Activated CD8-positive, alpha-beta memory T cell treated with anti-CD3 and anti-CD28 coated beads for 24 hours (primary cell): ENCODE results near the gene TNFSF11.

Experiments
- DNase-seq: peaks from one replicate; pipeline ENCODE4 v3.0.0-alpha.2; 2020

TNFSF11 gene

GRCh38 chr13:42561752-42562467, 12.0 kb upstream of the TNFSF11 start:
- DNase-seq, result no peak

DNA sequence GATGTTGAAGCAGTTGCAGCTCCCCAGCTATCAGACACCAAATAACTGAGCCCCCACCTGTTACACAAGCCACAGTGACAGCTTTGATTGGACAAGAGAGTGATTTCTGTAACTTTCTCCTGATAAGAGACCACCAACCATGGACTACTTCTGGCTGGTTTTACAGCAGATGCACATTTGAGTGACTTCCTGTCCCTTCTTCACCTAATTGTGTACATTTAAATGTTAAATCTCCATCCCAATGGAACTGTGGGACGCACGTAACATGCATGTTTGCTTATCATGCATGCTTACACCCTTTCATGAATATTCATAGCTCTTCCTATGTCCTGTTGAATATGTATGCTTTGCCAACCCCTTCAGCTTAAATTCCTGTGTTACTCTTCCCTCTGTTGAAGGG, 6.0 kb upstream of the TNFSF11 start:
- DNase-seq, result no peak

DNA sequence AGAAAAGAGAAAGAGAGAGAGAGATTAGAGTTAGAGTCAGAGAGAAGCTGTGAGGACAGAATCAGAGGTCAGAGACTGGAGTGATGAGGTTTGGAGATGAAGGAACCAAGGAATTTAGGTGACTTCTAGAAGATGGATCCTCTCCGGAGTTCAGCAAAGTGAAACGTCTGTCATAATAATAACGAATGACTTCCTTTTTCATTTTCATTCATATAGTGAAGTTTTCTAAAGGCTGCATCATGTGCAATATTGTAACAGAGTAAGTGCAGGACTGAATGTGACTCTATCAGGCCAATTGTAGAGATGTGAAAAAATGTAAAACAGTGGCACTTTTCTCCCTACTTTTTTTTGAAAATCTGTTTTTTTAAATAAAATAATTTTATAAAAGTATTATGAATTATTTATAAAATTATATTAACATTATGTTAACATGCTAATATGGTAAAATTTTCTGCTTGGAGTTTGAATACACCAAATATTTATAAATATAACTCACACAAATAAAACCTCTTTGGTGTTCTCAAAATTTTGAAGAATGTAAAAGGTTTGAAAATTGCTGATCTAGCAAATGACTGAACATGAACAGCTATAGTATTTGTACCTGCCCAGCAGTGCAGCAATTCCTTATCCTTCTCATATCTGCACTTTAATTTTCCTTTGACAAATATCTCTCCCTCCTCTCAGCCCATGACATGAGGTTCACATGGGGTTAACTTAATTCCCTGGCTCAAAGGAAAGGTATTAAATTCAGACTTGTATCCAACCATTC, 4.2 kb upstream of the TNFSF11 start:
- no peak for DNase-seq

DNA sequence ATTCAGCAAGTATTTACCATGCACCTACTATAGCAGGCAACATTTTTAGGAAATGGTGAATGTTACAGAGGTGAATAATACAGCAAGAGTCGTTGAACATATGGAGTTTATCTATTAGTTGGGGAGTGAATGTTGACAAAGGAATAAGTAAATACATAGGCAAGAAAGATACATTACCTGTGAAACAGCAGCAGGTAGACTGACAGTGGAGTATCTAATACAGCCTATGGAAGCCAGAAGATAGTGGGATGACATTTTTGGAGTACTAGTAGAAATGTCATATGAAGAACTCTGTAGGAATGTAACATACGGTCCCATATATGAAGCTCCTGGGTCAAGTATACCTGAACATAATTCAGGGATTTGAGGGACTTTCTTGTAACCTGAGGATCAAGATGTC, 2.1 kb upstream of the TNFSF11 start:
- no peak for DNase-seq

DNA sequence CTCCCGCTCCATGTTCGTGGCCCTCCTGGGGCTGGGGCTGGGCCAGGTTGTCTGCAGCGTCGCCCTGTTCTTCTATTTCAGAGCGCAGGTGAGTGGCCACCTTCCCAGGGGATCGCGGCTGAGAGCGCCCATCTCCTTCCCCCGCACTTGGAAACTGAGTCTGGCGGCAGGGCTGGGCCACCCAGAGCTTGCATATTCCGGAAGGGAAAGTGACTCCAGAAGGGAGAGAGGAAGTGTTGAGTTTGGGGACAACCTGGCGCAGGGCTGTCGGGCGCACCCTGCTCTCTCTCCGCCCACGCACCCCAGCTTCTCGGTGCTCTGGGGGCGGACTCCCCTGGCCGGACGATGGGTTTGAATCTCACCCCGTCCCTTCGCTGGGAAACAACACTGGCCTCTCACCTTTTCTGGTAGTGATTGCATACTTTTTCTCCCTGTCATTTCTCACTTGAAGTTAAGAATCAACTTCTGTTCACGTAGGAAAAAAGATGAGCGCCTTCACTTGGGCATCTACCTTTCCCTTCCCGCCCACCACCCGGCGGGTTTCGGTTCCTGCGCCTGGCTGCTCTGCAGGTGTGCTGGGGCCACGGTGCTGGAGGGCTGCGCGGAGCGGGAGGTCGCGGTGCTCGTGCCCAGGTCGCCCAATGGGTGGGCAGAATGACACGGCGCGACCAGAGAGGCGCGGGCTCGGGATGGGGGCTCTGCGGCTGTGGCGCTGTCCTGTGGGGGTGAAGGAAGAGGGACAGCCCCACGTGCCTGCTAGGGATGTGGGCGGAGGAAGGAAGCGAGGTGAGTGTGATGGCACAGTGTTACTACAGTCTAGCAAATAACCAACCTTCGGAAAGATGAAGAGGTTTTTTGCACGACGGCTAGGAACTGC, 721 bp downstream of the TNFSF11 start:
- DNase-seq, result peak; percentile 86

GRCh38 chr13:42575938-42576337, 2.0 kb downstream of the TNFSF11 start:
- no peak for DNase-seq

GRCh38 chr13:42577538-42577937, 3.6 kb downstream of the TNFSF11 start:
- DNase-seq, result no peak

DNA sequence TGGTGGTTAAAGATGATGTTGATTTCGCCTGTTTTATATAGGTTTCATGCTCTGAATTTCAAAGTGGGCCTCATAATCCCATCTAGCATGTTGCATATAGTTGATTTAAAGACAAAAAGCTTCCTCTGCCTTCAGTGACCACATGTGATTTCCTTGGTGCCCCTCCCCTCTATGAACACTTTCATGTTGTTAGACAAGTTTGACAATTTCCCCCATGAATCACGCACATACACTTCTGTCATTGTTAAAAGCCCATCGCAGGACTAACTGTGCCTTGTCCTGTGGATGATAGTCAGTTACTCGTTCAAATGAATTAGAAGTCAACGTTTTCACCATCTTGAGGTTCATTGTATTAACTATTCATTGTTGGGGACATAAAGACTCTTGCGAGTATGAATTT, 6.7 kb downstream of the TNFSF11 start:
- no peak for DNase-seq

DNA sequence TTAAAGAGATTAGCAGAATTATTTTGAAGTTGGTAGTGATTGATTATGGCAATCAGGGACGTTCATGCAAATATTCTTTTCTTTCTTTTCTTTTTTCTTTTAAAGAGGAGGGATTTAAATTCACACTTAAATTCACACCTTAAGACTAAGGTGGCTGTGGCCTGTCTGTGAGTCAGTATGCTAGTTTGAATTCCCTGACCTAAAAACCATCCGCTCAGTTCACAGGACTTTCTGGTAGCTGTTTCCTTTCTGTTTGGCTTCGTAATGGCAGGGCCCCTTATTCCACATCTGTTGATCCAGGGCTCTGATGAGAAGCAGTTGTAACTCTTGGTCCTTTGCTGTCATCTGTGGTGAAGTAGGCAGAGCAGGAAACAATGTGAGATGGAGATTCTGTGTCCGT, 7.5 kb downstream of the TNFSF11 start:
- DNase-seq, result no peak

- DNase-seq, result no peak
These were observed 17.6 kb downstream of the TNFSF11 start for GRCh38 chr13:42591602-42592001.

DNA sequence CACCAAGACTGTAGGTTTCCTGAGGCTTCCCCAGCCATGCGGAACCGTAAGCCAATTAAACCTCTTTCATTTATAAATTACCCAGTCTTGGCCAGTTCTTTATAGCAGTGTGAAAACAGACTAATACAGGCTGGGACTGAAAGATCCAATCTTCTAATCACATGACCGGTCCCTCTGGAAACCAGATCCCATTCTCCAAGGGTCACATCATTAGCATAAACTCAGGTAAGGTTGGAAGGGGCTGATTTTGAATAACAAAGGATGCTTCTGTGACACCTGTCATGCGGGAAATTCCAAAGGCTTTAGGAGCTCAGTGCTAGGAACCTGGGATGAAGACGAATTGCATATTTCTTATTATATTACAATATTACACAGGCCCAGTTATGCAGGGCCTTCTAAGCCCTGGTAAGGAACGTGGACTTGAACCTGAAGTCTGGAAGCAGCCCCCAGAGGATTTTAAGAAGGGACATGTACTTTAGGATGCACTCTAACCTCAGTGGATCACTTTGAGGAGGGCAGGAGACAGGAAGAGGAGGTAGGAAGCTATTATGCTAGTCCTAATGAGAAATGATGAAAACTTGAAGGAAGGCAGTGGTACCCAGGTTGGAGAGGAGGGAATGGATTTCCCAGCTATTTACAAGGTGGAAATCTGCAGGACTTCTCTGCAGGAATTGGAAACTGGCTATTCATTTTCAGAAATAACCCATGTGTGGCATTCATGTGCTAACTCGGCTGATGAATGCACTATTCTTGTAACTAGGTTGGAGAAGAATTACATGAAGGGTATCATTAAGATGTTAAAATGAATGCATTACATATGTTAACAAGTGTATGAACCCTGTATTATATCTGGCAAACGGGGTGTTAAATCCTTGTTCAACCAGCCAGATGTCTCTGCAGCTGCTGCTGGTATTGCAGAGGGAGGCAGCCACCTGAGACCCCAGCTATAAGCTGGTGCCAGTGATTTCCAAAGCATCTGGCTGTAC, 19.3 kb downstream of the TNFSF11 start:
- DNase-seq, result no peak

GRCh38 chr13:42594481-42595252, 20.7 kb downstream of the TNFSF11 start:
- peak; percentile 64 for DNase-seq

DNA sequence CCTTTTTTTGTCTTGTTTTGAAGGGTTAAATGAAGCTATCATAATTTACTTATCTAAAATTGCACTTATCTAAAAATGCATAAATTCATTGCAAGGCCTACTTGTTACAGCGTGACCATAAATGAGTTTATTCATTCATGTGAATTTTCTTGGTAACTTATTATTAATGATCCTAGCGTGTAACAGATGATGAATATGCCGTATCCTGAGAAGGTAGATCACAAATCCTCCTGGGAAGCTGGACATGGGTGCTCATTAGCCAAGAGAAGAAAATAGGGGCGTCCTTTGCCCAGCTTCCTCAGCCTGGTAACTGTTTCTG, 21.3 kb downstream of the TNFSF11 start:
- no peak for DNase-seq

DNA sequence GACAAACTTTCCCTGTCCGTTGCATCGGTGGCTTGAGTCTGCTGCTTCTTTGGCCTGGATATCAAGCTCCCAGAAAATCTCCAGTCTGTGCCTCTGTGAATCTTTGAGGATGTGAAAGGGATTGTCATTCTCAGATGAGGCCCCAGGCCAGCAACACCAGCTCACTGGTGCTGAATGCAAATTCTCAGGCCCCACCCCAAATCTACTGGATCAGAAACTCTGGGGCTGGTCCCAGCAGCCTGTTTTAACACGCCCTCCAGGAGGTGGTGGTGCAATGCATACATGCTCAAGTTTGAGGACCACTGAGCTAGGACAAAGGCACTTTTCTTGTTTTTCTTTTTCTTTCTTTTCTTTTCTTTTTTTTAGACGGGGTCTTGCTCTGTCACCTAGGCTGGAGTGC, 23.6 kb downstream of the TNFSF11 start:
- no peak for DNase-seq

DNA sequence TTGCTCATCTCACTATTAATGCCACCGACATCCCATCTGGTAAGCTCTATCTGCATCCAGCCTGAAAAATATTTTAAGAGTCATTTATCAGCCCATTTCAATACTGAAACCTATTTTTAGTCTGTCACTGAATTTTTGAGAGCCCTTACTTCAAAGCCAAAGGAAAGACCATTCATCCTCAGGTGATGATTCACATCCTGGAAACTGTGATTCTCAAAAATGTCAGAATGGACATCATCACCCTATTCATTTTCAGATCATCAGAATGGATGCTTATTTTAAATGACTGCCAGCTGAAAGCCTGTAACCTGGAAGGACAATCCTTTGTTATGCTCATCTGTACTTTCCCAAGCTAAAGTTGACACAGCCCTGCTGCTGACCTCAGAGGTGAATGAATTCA, 27.0 kb downstream of the TNFSF11 start:
- no peak for DNase-seq

DNA sequence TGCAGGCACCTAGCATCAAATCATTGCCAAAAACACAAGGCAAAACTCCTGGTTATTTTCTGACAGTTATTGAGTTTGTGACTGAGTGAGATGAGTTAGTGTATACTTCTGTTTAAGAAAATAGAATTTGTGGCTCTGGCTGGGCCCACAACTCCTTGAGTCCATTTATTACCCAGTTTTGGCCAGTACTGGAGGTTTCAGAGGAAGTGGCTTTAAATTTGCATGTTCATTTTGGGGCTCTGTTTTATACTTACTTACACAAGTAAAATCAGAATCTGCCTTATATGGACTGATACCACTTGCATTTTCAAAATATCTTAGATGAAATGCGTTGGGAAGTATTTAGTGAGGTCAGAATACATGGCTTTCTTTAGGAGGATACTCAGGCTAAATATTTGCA, 29.0 kb downstream of the TNFSF11 start:
- no peak for DNase-seq

- DNase-seq, result no peak
These were observed 29.6 kb downstream of the TNFSF11 start for GRCh38 chr13:42603571-42603970.

DNA sequence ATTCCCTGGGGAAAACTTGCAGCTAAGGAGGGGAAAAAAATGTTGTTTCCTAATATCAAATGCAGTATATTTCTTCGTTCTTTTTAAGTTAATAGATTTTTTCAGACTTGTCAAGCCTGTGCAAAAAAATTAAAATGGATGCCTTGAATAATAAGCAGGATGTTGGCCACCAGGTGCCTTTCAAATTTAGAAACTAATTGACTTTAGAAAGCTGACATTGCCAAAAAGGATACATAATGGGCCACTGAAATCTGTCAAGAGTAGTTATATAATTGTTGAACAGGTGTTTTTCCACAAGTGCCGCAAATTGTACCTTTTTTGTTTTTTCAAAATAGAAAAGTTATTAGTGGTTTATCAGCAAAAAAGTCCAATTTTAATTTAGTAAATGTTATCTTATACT, 33.6 kb downstream of the TNFSF11 start:
- DNase-seq, result no peak

DNA sequence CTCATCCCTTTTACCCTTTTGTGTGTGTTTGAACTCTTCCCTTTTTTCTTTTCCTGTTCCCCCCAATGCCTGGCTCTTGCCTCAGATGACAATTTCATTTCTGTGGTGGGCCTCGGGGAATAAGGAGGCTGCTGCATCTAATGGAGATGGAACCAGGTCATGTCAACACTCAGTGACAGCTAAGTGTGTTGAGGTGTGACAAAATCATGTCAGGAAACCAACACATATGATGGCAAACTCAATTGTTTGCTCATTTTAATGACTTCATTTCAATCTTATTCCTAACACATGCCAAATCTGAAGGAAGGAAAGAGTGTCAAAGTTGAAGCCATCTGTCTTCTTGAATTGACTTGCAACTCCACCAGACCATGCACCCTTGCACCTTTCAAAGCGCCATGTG, 36.7 kb downstream of the TNFSF11 start:
- no peak for DNase-seq

- DNase-seq, result no peak
These were observed 37.3 kb downstream of the TNFSF11 start for GRCh38 chr13:42611086-42611779.
